ENCODE data around the gene RBM47.
"Not testable (repeated sequence)": the region's sequence is repeated elsewhere in the genome, so short reads cannot be mapped to it uniquely, and the experiment has no call there.

RBM47 gene

DNA sequence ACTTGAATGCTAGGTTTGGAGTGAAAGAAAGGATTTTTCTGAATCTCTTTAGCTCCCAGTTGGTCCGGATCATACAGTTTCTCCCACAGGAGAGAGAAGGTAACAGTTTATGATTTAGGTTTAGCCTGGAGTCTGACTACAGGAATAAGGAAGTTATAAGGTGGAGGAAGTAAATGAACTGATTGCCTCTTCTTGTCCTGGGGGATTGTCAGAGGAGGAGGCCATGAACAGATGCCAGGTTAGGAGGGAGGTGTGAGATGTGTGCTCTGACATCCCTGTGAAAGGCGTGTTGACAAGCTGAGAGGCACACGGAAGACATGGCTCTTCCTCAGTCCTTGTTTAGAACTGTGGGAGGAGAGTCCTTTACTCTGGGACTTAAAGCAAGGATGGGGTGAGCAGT, 230.1 kb downstream of the RBM47 start:
- DNase-seq: no peak

GRCh38 chr4:40395908-40396793, 233.5 kb downstream of the RBM47 start:
- DNase-seq: no peak

GRCh38 chr4:40395166-40395900, 234.3 kb downstream of the RBM47 start:
- no peak for DNase-seq

GRCh38 chr4:40394236-40394635, 235.4 kb downstream of the RBM47 start:
- no peak for DNase-seq

DNA sequence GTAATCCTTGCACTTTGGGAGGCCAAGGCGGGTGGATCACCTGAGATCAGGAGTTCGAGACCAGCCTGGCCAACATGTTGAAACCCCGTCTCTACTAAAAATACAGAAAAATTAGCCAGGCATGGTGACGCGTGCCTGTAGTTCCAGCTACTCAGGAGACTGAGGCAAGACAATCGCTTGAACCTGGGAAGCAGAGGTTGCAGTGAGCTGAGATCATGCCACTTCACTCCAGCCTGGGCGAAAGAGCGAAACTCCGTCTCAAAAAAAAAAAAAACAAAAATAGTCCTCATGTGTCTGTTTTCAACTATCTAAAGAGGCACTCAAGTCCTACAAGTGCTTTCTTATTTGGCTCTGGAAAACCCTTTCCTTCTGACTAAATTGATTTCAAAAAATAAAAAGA, 237.4 kb downstream of the RBM47 start:
- DNase-seq: not testable (repeated sequence)

GRCh38 chr4:40389986-40390385, 239.7 kb downstream of the RBM47 start:
- DNase-seq: no peak

DNA sequence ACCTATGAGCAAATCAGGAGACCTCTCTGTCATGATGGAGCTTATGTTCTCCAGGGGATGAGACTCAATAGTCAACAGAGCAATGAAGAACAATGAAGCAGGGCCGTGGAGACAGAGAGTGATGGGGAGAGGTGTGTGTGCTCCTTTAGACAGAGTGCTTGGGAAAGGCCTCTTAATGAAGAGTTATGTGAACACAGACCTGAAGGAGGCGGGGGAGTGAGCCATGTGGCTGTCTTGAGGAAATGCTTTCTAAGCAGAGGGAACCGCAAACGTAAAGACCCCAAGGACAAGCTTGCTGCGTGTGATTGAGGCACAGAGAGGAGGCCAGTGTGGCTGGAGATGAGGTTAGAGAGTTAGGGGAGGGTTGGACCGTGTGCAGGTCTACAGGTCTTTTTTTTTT, 241.4 kb downstream of the RBM47 start:
- no peak for DNase-seq

DNA sequence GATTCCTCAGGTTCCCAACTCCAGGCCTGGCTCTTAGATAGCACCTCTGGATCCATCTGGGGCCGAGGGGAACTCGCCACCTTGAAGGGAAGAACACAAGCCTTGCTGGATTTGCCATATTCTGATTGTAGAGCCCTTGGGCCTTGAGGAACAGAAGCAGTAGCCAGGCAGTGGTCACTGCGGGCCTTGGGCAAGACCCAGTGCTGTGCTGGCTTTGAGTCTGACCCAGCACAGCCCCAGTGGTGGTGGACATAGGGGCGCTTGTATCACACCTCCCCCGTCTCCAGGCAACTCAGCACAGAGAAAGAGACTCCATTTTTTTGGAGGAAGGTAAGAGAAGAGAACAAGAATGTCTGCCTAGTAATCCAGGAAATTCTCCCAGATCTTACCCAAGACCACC, 249.0 kb downstream of the RBM47 start:
- no peak for DNase-seq

DNA sequence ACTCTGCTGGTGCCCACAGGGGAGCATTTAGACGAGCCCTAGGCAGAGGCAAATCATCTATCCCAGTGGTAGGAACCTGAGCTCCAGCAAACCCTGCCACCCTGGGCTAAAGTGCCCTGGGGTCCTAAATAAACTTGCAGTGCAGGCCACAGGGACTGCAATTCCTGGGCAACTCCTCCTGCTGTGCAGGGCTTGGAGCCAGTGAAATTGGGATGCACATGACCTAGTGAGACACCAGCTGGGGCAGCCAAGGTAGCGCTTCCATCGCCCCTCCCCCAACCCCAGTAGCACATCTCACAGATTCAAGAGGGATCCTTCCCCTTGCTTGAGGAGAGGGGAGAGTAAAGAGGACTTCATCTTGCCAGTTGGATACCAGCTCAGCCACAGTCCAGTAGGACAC, 250.4 kb downstream of the RBM47 start:
- no peak for DNase-seq

DNA sequence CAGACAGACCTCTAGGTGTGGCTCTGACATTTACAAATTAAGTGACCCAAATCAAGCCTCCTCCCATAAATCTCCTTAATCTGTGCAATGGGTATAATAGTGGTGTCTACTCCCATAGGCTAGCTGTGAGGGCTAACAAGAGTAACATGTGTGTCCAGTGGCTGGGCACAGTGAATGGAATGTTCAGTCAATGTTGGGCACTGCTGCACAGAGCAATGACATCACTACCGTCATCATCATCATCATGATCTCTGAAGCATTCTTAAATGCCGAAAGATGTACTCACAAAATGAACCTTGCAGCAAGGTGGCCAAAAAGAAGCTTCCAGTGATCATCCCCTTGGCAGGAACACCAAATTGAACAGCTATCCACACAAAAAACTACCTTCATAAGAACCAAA, 251.0 kb downstream of the RBM47 start:
- DNase-seq: no peak

- no peak for DNase-seq
These were observed 251.9 kb downstream of the RBM47 start for GRCh38 chr4:40377512-40378365.

DNA sequence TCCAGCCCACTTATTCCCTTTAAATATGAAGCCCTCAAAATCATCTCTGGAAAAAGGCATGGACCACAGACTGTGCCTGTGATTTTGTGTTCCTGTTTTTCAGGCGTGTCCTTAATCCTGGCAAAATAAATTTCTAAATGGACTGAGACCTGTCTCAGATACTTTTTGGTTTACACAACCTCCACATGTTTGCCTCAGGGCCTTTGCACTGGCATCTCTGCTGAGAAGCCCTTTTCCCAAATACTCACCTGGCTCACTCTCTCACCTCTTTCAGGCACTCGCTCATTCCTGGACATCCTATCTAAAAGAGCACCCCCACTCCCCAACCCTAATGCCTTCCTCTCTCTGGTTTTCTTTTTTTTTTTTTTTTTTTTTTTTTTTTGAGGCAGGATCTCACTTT, 254.0 kb downstream of the RBM47 start:
- no peak for DNase-seq

- no peak for DNase-seq
These were observed 254.6 kb downstream of the RBM47 start for GRCh38 chr4:40375095-40375494.

GRCh38 chr4:40373636-40374035, 256.0 kb downstream of the RBM47 start:
- DNase-seq: no peak
